ENCODE measurements around the gene SPATA20. TPM values are rescaled to one million over a fixed set of nuclear protein-coding genes. Genes with fewer than 3 reads are reported as not detected.

The SPATA20 gene
- total RNA-seq, 2 experiments from 2014 or later, result 10.2 to 10.3 TPM

- DNase-seq (no peak), ATAC-seq (ENCODE audit: poor library complexity) (no peak)
- Histone ChIP-seq H3K4me1 (ENCODE audit: insufficient read depth, low read length) (peaks cover 19% of the 10 kb centered on the region), H3K36me3 (ENCODE audit: insufficient read depth, low read length) (no peaks in the 10 kb centered on the region), H3K4me3 (ENCODE audit: low read length) (no peak overlapping the region), H3K27me3 (ENCODE audit: control insufficient read depth in 1 of 2, insufficient read depth in 2 of 2, low read length in 2 of 2) (no peaks in the 10 kb centered on the region), H3K27ac (ENCODE audit: low read depth in 1 of 2, low read length in 2 of 2) (no peak overlapping the region), H3K9me3 (ENCODE audit: control insufficient read depth in 1 of 2, insufficient read depth in 1 of 2, low read length in 2 of 2) (no peaks in the 10 kb centered on the region)
- intact Hi-C loops (cut with DNase I, micrococcal nuclease), result loop anchor here in 1 of 2 experiments (10.0 kb wide), 1 partner anchor 55 kb away; no protein-coding TSS in a partner anchor
- CTCF ChIA-PET, result no interaction called here
- Mint-ChIP-seq H3K4me3 (peak overlapping the region; percentile 51), H3K4me1 (ENCODE audit: low read depth) (peaks cover 17% of the 10 kb centered on the region), H3K27ac (no peak overlapping the region), H3K36me3 (ENCODE audit: low read depth) (no peaks in the 10 kb centered on the region), H3K27me3 (peaks cover 21% of the 10 kb centered on the region), H3K9me3 (no peaks in the 10 kb centered on the region)
- POLR2A ChIA-PET, result interaction anchor here (1.0 kb wide), 1 partner anchor 327 kb away, joined by 4 read pairs; no protein-coding TSS in a partner anchor
- TF ChIP-seq, protein P1, sequence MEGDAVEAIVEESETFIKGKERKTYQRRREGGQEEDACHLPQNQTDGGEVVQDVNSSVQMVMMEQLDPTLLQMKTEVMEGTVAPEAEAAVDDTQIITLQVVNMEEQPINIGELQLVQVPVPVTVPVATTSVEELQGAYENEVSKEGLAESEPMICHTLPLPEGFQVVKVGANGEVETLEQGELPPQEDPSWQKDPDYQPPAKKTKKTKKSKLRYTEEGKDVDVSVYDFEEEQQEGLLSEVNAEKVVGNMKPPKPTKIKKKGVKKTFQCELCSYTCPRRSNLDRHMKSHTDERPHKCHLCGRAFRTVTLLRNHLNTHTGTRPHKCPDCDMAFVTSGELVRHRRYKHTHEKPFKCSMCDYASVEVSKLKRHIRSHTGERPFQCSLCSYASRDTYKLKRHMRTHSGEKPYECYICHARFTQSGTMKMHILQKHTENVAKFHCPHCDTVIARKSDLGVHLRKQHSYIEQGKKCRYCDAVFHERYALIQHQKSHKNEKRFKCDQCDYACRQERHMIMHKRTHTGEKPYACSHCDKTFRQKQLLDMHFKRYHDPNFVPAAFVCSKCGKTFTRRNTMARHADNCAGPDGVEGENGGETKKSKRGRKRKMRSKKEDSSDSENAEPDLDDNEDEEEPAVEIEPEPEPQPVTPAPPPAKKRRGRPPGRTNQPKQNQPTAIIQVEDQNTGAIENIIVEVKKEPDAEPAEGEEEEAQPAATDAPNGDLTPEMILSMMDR (IDR thresholded peaks at IDR 0.05), result no peak
Measured at GRCh38 chr17:50539762-50540559, 7.0 kb upstream of the SPATA20 start.

- peaks cover 17% of the 10 kb centered on the region for H3K4me1 Mint-ChIP-seq (ENCODE audit: low read depth)
- POLR2A ChIA-PET, result interaction anchor here (1.1 to 1.3 kb wide), 2 partner anchors 8 to 178 kb away, joined by 3 read pairs; partner anchors contain the start of genes EPN3 and LUC7L3
Measured at GRCh38 chr17:50540560-50541401, 6.2 kb upstream of the SPATA20 start.

DNA sequence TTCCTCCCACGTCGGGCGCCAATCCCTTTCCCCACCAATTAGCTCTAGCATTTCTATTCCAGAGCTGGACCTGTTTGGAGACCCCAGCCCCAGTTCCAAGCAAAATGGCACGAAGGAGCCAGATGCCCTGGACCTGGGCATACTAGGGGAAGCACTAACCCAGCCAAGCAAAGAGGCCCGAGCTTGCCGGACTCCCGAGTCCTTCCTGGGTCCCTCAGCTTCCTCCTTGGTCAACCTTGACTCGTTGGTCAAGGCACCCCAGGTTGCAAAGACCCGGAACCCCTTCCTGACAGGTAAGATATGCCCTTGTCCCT is 5.6 kb upstream of the SPATA20 start:
- CTCF ChIA-PET, result interaction anchor here (1.1 to 2.4 kb wide), 3 partner anchors 22 to 85 kb away, joined by 3 to 10 read pairs (median 5); no protein-coding TSS in a partner anchor
- peaks cover 17% of the 10 kb centered on the region for H3K4me1 Mint-ChIP-seq (ENCODE audit: low read depth)
- POLR2A ChIA-PET, result interaction anchor here (1.1 to 1.6 kb wide), 4 partner anchors 9 to 178 kb away, joined by 3 to 19 read pairs (median 4); partner anchors contain the start of genes CACNA1G, EPN3, LRRC59 and LUC7L3
- H3K4me3 ChIP-seq (ENCODE audit: low read length), result peak overlapping the region; percentile 65
- H3K4me1 ChIP-seq (ENCODE audit: insufficient read depth, low read length), result peaks cover 22% of the 10 kb centered on the region
- intact Hi-C loops (cut with DNase I, micrococcal nuclease), result loop anchor here in 1 of 2 experiments (10.0 kb wide), 1 partner anchor 57 kb away; no protein-coding TSS in a partner anchor
- H3K9me3 ChIP-seq (ENCODE audit: control insufficient read depth in 1 of 2, insufficient read depth in 1 of 2, low read length in 2 of 2), result no peaks in the 10 kb centered on the region
- H3K36me3 Mint-ChIP-seq (ENCODE audit: low read depth), result no peaks in the 10 kb centered on the region
- ATAC-seq (ENCODE audit: poor library complexity) (no peak), DNase-seq (no peak)
- H3K27ac Mint-ChIP-seq, result no peak overlapping the region
- H3K9me3 Mint-ChIP-seq, result no peaks in the 10 kb centered on the region
- H3K27me3 ChIP-seq (ENCODE audit: control insufficient read depth in 1 of 2, insufficient read depth in 2 of 2, low read length in 2 of 2), result no peaks in the 10 kb centered on the region
- no peak overlapping the region for H3K27ac ChIP-seq (ENCODE audit: low read depth in 1 of 2, low read length in 2 of 2)
- peaks cover 7% of the 10 kb centered on the region for H3K27me3 Mint-ChIP-seq
- H3K36me3 ChIP-seq (ENCODE audit: insufficient read depth, low read length), result no peaks in the 10 kb centered on the region
- peak overlapping the region; percentile 73 for H3K4me3 Mint-ChIP-seq
- TF ChIP-seq, protein P1 (IDR thresholded peaks at IDR 0.05), result no peak

More at GRCh38 chr17:50540560-50541401, 6.2 kb upstream of the SPATA20 start:
- H3K36me3 ChIP-seq (ENCODE audit: insufficient read depth, low read length), result no peaks in the 10 kb centered on the region
- no peak for ATAC-seq (ENCODE audit: poor library complexity)
- CTCF ChIA-PET, result no interaction called here
- Mint-ChIP-seq H3K9me3 (no peaks in the 10 kb centered on the region), H3K36me3 (ENCODE audit: low read depth) (no peaks in the 10 kb centered on the region), H3K4me3 (peak overlapping the region; percentile 73), H3K27me3 (peaks cover 13% of the 10 kb centered on the region), H3K27ac (no peak overlapping the region)
- H3K4me3 ChIP-seq (ENCODE audit: low read length), result no peak overlapping the region
- TF ChIP-seq, protein P1 (IDR thresholded peaks at IDR 0.05), result no peak
- DNase-seq, result no peak
- H3K27ac ChIP-seq (ENCODE audit: low read depth in 1 of 2, low read length in 2 of 2), result no peak overlapping the region
- no peaks in the 10 kb centered on the region for H3K27me3 ChIP-seq (ENCODE audit: control insufficient read depth in 1 of 2, insufficient read depth in 2 of 2, low read length in 2 of 2)
- peaks cover 19% of the 10 kb centered on the region for H3K4me1 ChIP-seq (ENCODE audit: insufficient read depth, low read length)
- intact Hi-C loops (cut with DNase I, micrococcal nuclease), result loop anchor here in 1 of 2 experiments (10.0 kb wide), 1 partner anchor 56 kb away; no protein-coding TSS in a partner anchor
- no peaks in the 10 kb centered on the region for H3K9me3 ChIP-seq (ENCODE audit: control insufficient read depth in 1 of 2, insufficient read depth in 1 of 2, low read length in 2 of 2)
